ENCODE measurements around the gene ETV7.

GRCh38 chr6:36367743-36368142 lies 19.7 kb downstream of the ETV7 start:
- TF ChIP-seq, protein P1, sequence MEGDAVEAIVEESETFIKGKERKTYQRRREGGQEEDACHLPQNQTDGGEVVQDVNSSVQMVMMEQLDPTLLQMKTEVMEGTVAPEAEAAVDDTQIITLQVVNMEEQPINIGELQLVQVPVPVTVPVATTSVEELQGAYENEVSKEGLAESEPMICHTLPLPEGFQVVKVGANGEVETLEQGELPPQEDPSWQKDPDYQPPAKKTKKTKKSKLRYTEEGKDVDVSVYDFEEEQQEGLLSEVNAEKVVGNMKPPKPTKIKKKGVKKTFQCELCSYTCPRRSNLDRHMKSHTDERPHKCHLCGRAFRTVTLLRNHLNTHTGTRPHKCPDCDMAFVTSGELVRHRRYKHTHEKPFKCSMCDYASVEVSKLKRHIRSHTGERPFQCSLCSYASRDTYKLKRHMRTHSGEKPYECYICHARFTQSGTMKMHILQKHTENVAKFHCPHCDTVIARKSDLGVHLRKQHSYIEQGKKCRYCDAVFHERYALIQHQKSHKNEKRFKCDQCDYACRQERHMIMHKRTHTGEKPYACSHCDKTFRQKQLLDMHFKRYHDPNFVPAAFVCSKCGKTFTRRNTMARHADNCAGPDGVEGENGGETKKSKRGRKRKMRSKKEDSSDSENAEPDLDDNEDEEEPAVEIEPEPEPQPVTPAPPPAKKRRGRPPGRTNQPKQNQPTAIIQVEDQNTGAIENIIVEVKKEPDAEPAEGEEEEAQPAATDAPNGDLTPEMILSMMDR (IDR thresholded peaks at IDR 0.05) = no peak
- no peak for TF ChIP-seq POLR2A (IDR thresholded peaks at IDR 0.05)

Data from body of pancreas (tissue), 4 donors.